ENCODE results near the gene EIF2S3.

DNA sequence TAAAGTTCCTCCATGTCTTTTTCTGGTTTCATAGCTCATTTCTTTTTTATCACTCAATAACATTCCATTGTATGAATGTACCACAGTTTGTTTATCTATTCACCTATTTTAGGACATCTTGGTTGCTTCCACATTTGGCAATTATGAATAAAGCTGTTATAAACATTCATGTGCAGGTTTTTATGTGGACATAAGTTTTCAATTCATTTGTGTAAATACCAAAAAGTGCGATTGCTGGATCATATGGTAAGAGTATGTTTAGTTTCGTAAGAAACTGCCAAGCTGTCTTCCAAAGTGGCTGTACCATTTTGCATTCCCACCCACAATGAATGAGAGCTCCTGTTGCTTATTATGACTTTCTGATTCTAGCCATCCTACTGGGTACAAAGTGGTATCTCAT lies 58.4 kb downstream of the EIF2S3 start:
- no peak for TF ChIP-seq EZH2 (IDR thresholded peaks at IDR 0.05; ENCODE audit: borderline replicate concordance, low read depth, low read length, poor library complexity, severe bottlenecking)
- no peak for TF ChIP-seq CTCF (conservative IDR thresholded peaks at IDR 0.05; ENCODE audit: low read depth, low read length)

Measured in A673 (cell line).